RWPE2 (cell line): ENCODE data around the gene PHRF1.

Experiments
- ATAC-seq: fragments of 200-7000 bp; cut with Tn5 transposase; 3 replicates; pipeline ENCODE4 v1.9.1; 2021; ENCODE audit warnings: low read depth
- DNase-seq: peaks from one replicate; pipeline ENCODE4 v3.0.0-alpha.2; 2020; ENCODE audit warnings: low spot score
- H3K27ac ChIP-seq: fragments of 450-650 bp; 2 replicates; pipeline ENCODE4 v1.5.1; 2017; ENCODE audit warnings: mild to moderate bottlenecking; ENCODE audit not compliant: poor library complexity, severe bottlenecking
- H3K27me3 ChIP-seq: fragments of 250-450 bp; sonication (Bioruptor Pico); 2 replicates; pipeline ENCODE4 v1.5.1; 2021; ENCODE audit warnings: mild to moderate bottlenecking, moderate library complexity; ENCODE audit not compliant: insufficient read depth, poor library complexity, severe bottlenecking
- H3K36me3 ChIP-seq: fragments of 250-450 bp; sonication (Bioruptor Pico); 2 replicates; pipeline ENCODE4 v1.5.1; 2020; ENCODE audit warnings: low read depth, mild to moderate bottlenecking, moderate library complexity
- H3K4me1 ChIP-seq: fragments of 250-450 bp; sonication (Bioruptor Pico); 2 replicates; pipeline ENCODE4 v1.5.1; 2021; ENCODE audit warnings: mild to moderate bottlenecking, moderate library complexity; ENCODE audit not compliant: insufficient read depth, poor library complexity, severe bottlenecking
- H3K4me3 ChIP-seq: fragments of 250-450 bp; sonication (Bioruptor Pico); 2 replicates; pipeline ENCODE4 v1.5.1; 2021; ENCODE audit warnings: mild to moderate bottlenecking, moderate library complexity; ENCODE audit not compliant: severe bottlenecking
- H3K9me3 ChIP-seq: fragments of 250-450 bp; sonication (Bioruptor Pico); 2 replicates; pipeline ENCODE4 v1.5.1; 2021; ENCODE audit warnings: mild to moderate bottlenecking, moderate library complexity; ENCODE audit not compliant: severe bottlenecking
- CTCF ChIP-seq: fragments of 450-650 bp; IDR thresholded peaks from one replicate; pipeline ENCODE4 v1.5.1; 2017; ENCODE audit warnings: mild to moderate bottlenecking, moderate library complexity; ENCODE audit not compliant: poor library complexity, severe bottlenecking

Gene PHRF1

GRCh38 chr11:574632-575312 lies 1.5 kb upstream of the PHRF1 start:
- H3K4me1 ChIP-seq, result peaks cover 15% of the 10 kb centered on the region
- DNase-seq, result no peak
- H3K27me3 ChIP-seq, result no peaks in the 10 kb centered on the region
- H3K4me3 ChIP-seq, result peak overlapping the region; percentile 50
- no peaks in the 10 kb centered on the region for H3K9me3 ChIP-seq
- H3K27ac ChIP-seq, result peak overlapping the region; percentile 77
- H3K36me3 ChIP-seq, result peaks cover 16% of the 10 kb centered on the region
- ATAC-seq, result no peak
- no peak for TF ChIP-seq CTCF

DNA sequence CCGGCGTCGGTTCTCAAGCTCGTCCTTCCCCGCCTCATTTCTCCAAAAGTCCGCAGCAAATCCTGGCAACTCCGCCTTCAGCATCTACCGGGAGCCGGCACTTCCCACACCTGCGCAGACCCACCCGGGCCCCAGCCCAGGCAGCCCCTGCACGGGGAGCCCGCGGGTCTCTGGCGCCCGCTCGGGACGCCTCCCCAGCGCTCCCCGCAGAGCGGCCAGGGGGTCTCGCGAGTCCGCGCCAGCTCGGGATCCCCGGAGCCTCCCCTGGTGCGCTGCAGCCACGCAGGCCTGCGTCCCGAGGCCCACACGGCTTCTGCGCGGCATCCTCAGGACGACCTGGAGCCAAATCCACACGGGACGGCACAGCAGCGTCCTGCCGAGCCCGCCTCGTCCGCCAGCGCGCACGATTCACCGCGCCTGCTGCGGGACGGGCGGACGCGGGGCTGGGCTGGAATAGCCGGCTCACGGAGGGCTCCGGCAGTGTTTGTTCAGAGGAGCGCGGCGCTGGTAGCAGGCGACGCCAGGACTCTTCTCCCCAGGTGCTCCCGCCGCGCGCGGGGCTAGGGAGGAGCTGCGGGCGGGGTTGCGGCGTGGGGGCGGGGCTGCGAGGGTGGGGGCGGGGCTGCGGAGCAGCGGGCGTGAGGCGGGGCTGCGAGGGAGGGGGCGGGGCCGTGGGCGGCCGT lies 816 bp upstream of the PHRF1 start:
- ATAC-seq (peak; percentile 49), DNase-seq (no peak)
- Histone ChIP-seq H3K9me3 (no peaks in the 10 kb centered on the region), H3K4me3 (peak overlapping the region; percentile 50), H3K27me3 (no peaks in the 10 kb centered on the region), H3K4me1 (peaks cover 15% of the 10 kb centered on the region), H3K27ac (peak overlapping the region; percentile 77), H3K36me3 (peaks cover 16% of the 10 kb centered on the region)
- no peak for TF ChIP-seq CTCF

- no peak for TF ChIP-seq CTCF
- DNase-seq (no peak), ATAC-seq (no peak)
- Histone ChIP-seq H3K27ac (peak overlapping the region; percentile 77), H3K4me3 (peak overlapping the region; percentile 65), H3K4me1 (peaks cover 15% of the 10 kb centered on the region), H3K9me3 (no peaks in the 10 kb centered on the region), H3K36me3 (peaks cover 27% of the 10 kb centered on the region), H3K27me3 (no peaks in the 10 kb centered on the region)
Measured at GRCh38 chr11:576811-577610, 741 bp downstream of the PHRF1 start.

DNA sequence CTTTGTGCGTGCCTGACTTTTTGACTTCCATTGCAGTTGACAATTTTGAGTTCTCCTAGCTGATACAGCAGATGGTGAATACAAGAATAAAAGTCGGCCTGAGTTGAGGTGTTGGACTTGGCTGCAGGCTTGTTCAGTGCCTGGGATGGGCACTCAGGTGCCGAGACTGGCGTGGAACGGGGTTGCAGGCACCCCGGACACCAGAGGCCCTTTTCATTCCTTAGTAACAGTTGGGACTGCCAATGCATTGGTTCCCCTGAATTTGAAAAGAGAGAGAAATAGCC lies 1.3 kb downstream of the PHRF1 start:
- ATAC-seq (no peak), DNase-seq (no peak)
- peak overlapping the region; percentile 65 for H3K4me3 ChIP-seq
- no peaks in the 10 kb centered on the region for H3K9me3 ChIP-seq
- H3K36me3 ChIP-seq, result peaks cover 32% of the 10 kb centered on the region
- H3K27me3 ChIP-seq, result no peaks in the 10 kb centered on the region
- H3K27ac ChIP-seq, result no peak overlapping the region
- no peak for TF ChIP-seq CTCF
- H3K4me1 ChIP-seq, result peaks cover 15% of the 10 kb centered on the region
